ENCODE results near the gene CFD.
A peak's percentile ranks its signal among the peaks of the same experiment; 100 is the strongest.
"Not testable (repeated sequence)": the region's sequence is repeated elsewhere in the genome, so short reads cannot be mapped to it uniquely, and the experiment has no call there.

CFD gene

DNA sequence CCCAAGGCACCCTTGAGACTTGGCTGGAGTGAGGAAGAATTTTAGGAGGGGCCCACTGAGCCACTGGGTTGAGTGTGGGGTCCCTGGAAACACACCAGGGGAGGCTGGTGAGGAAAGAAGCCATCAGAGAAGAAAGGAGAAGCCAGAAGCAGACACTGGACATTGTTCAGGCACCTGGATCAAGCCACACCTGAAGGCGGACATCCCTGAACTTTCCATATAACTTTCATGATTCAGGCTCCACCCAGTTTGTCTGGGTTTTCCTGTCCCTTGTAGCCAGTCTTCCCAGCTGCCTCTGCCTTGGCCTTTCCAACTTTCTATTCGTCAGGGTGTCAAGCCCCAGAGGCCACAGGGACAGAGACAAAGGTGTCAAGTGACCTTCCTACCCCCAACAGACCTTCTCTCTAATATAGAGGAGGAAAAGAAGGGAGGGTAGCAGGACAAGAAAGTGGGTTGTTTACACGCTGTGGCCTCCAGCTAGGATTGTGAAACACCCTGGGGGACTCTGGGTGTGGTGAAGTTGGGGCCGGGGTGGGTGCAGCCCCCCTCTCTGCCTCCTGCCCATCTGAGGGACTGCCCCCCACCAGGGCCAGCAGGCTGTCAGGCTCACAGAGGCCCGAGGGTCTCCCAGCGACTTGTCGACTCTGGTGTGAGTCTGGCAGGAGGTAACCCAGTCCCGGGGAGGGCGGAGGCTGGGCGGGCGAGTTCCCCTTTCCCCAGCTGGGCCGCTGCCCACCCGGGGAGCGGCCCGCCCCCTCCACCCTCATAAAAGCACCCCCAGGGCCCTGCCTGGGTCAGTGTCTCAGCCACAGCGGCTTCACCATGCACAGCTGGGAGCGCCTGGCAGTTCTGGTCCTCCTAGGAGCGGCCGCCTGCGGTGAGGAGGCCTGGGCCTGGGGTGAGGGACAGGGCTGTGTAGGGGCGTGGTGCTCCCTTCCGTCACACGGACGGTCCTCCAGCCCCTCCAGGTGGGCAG, at the start of gene CFD:
TSS of gene CFD (plus strand) at position 797 of the 976 bp plus-strand sequence. CDS start at position 823, 26 bp downstream.
- DNase-seq = no peak

DNA sequence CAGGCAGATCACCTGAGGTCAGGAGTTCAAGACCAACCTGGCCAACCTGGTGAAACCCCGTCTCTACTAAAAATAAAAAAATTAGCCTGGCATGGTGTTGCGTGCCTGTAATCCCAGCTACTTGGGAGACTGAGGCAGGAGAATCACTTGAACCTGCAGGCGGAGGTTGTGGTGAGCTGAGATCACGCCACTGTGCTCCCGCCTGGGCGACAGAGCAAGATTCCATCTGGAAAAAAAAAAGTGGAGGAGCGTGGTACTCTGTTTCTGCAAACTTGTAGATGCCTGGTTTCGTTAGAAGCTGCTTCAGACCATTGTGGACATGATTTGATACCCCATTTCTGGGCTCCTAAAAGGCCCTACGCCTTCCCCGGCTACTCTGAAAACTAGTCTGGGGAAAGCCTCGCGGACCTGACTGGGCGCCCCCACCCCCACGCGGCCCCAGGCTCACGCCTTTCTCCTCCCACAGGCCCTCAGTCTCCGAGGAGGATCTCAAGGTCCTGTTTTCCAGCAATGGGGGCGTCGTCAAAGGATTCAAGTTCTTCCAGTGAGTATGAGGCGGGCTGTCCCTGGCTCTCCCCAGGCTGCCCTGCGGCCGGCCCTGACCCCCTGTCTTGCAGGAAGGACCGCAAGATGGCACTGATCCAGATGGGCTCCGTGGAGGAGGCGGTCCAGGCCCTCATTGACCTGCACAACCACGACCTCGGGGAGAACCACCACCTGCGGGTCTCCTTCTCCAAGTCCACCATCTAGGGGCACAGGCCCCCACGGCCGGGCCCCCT, 49.2 kb upstream of the CFD start:
- peak; percentile 39 for DNase-seq

DNA sequence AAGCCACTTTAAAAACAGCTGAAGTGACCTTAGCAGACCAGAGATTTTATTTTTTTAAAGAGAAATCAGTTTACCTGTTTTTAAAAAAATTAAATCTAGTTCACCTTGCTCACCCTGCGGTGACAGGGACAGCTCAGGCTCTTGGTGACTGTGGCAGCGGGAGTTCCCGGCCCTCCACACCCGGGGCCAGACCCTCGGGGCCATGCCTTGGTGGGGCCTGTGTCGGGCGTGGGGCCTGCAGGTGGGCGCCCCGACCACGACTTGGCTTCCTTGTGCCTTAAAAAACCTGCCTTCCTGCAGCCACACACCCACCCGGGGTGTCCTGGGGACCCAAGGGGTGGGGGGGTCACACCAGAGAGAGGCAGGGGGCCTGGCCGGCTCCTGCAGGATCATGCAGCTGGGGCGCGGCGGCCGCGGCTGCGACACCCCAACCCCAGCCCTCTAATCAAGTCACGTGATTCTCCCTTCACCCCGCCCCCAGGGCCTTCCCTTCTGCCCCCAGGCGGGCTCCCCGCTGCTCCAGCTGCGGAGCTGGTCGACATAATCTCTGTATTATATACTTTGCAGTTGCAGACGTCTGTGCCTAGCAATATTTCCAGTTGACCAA, 48.5 kb upstream of the CFD start:
- DNase-seq = peak; percentile 56

DNA sequence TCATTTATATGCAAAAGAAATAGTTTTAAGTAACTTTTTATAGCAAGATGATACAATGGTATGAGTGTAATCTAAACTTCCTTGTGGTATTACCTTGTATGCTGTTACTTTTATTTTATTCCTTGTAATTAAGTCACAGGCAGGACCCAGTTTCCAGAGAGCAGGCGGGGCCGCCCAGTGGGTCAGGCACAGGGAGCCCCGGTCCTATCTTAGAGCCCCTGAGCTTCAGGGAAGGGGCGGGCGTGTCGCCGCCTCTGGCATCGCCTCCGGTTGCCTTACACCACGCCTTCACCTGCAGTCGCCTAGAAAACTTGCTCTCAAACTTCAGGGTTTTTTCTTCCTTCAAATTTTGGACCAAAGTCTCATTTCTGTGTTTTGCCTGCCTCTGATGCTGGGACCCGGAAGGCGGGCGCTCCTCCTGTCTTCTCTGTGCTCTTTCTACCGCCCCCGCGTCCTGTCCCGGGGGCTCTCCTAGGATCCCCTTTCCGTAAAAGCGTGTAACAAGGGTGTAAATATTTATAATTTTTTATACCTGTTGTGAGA, 47.9 kb upstream of the CFD start:
- peak; percentile 75 for DNase-seq

DNA sequence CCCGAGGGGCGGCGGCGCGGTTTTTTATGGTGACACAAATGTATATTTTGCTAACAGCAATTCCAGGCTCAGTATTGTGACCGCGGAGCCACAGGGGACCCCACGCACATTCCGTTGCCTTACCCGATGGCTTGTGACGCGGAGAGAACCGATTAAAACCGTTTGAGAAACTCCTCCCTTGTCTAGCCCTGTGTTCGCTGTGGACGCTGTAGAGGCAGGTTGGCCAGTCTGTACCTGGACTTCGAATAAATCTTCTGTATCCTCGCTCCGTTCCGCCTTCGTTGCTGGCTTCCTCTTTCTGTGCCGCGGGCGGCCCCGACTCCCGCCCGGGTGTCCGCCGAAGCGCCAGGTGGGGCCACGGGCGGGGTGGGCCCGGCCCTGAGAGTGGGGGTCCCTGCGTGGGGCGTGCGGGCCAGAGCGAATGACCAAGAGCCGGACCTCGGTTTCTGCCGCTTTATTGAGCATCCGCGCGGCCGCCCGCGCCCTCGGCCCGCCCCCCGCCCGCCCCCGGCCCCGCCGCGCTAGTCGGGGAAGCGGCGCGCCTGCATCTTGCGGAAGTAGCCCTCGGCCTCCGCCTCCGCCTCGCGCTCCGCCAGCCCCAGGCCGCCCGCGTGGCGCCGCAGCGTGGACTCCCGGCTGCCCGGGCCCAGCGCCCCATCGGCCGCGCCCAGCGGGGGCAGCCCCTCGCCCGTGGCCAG, 47.3 kb upstream of the CFD start:
- peak; percentile 63 for DNase-seq

DNA sequence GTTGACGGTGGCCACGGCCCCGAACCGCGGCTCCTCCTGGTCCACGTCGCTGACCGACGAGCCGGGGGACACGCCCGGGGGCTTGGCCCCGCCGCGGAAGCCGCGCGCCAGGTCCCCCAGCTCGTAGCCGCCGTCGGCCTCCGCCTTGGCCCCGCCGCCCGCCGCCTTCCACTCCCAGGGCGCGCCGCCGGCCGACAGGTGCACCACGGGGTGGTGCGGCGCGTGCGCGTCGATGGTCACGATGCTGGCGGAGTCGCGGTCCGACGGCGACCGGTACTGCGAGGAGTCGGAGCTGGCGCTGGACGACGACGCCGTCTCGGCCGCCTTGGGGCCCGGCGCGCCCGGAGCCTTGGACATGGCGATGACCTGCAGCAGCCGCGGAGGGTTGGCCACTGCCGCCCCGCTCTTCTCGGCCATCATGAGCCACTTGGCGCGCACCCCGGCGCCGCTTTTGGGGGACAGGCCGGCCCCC, 46.7 kb upstream of the CFD start:
- peak; percentile 48 for DNase-seq

DNA sequence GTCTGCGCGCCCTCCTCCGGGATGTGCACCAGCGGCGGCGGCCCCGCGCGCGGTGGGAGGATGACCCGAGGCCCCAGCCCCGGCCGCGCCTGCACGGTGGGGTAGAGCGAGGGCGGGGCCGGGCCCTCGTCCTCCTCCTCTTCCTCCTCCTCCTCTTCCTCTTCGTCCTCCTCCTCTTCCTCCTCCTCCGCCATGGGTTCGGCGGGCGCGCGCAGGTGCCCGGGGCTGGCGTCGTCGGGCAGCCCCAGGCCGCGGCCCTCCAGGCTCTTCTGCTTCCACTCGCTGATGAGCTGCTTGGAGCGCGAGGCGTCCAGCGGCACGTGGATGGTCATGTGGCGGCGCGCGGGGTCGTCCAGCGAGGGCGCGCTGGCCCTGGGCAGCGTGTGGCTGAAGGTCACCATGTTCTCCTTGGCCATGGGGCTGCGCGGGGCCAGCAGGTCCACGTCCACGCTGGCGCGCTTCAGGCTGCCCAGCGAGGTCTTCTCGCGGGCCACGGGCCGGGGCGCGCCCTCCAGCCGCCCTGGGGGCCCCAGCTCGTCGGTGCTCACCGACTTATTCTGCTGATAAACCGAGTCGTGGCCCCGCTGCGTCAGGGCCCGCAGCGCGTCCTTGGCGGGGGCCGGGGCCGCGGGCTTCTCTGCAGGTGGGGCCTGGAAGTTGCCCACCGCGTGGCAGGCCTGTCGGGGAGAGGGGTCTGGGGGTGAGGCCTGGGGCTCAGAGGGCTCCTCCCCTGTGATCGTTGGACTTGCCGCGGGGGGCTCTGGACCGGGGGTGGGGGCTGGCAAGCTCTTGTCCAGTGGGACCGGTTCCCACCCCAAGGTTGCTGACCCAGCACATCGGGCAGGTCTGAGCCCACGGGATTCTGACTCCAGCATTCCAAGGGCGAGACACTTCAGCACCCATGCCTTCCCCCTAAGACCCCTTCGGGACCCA, 46.0 kb upstream of the CFD start:
- DNase-seq = peak; percentile 37

DNA sequence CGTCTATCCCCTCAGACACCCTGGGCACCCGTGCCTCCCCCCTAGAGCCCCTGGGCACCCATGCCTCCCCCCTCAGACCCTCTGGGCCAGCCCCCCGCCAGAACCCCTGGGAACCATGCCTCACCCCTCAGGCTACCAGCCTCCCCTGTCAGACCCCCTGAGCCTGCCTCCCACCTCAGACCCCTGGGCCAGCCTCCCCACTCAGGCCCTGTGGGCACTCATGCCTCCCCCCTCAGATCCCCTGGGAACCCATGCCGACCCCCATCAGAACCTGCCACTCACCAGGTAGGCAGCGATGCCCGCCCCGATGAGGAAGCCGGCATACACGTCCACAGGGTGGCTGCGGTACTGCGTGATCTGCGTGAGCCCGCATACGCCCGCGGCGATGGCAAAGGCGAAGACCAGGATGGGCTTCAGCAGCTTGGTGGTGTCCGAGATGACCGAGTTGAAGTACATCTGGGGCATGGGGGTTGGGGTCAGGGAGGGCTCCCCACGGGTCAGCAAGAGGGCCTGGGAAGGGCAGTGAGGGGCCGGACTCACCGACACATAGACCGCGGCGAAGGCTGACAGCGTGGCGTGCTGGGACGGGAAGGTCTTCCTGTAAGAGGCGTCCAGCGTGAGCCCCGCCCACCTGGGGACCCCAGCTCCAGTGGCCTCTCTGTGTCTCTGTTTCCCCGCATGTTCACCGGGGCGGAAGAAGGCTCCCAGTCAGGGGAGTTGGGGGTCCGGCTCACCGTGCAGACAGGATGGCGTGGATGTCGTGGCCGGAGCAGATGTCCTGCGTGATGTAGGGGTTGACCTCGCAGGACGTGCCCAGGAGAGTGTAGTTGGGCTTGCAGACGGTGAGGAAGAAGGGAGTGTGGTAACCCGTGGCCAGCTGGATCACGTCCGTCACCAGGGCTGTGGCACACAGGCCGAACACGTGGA, 45.0 kb upstream of the CFD start:
- peak; percentile 76 for DNase-seq

DNA sequence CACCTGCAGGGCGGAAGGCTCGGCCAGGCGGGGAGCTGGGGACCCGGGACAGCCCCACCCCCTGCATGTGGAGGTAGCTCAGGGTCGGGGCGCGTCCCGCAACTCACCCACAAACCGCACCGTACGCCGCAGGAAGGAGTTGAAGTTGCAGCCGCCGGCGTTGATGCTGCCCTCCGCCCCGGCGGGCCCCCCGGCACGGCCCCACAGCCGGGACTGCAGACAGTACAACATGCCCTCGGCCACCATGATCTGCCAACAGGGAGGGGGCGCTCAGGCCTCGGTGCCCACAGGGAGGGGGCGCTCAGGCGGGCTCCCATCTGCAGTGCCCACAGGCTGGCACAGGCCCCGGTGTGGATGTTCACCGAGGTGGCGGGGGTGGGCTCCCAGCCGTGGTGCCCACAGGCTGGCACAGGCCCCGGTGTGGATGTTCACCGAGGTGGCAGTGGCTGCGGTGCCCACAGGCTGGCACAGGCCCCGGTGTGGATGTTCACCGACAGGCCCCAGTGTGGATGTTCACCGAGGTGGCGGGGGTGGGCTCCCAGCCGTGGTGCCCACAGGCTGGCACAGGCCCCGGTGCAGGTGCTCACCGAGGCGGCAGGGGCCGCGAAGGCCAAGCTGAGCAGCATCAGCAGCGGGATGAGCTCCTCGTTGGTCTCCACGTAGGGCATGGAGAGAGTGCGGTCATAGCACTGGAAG, 44.2 kb upstream of the CFD start:
- DNase-seq = no peak

DNA sequence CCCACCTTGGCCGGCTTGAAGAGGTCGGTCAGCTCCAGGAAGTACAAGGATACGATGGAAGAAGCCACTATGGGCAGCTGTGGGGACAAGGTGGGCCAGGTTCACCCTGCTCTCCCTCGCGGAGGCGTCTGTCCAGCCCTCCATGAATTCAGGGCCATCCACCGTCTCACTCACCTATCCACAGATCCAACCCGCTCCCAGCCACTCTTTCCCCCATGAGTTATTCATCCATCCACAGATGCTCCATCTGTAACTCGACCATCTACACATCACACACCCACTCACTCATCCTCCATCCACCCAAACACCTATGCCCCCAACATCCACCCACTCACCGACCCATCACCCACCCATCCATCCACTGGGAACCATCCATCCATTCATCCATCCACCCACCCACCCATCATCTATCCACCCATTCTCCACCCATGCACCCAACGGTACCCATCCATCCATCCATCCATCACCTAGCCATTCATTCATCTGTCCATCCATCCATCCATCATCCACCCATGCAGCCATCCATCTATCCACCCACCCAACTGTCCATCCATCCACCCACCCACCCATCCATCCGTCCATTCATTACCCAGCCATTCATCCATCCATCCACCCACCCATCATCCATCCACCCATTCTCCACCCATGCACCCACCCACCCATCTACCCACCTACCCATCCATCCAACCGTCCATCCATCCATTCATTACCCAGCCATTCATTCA, 43.5 kb upstream of the CFD start:
- peak; percentile 42 for DNase-seq

DNA sequence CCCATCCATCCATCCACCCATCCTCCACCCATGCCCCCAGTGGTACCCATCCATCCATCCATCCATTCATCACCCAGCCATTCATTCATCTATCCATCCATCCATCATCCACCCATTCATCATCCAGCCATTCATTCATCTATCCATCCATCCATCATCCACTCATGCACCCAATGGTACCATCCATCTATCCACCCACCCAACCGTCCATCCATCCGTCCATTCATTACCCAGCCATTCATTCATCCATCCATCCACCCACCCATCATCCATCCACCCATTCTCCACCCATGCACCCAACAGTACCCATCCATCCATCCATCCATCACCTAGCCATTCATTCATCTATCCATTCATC, 43.0 kb upstream of the CFD start:
- DNase-seq = no peak

DNA sequence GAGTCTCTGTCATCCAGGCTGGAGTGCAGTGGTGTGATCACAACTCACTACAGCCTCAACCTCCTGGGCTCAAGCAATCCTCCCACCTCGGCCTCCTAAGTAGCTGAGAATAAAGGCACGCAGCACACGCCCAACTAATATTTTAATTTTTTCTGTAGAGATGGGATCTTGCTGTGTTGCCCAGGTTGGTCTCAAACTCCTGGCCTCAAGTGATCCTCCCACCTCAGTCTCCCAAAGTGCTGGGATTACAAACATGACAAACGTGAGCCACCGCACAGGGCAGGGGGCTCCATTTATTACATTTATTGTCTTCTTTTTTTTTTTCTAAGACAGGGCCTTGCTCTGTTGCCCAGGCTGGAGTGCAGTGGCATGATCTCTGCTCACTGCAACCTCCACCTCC, 39.3 kb upstream of the CFD start:
- not testable (repeated sequence) for DNase-seq

DNA sequence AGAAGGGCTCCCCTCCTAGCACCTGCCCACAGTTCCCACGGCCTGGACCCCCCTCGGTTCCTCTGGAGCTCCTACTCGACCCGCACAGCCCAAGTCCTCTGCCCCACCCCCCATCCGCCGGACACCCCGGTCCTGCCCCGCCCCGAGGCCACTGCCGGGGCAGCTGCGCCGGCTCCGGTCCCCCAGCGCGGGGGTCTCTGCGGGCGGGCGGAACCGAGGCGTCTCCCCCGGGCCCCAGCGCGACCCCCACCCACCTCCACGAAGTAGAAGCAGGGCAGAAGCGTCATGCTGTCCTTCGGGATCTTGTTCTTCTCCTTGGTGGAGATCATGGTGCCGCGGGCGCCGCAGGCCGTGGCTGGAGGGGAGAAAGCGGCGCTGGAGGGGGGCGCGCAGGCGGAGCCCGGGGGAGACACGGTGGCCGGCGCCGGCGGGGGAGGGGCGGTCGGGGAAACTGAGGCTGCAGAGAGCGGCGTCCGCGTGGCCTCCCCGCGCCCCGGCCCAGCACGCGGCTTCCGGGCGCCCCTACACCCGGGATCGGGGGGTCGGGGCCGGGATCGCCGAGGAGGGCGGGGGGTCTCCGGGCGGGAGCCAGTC, 38.1 kb upstream of the CFD start:
- peak; percentile 74 for DNase-seq

DNA sequence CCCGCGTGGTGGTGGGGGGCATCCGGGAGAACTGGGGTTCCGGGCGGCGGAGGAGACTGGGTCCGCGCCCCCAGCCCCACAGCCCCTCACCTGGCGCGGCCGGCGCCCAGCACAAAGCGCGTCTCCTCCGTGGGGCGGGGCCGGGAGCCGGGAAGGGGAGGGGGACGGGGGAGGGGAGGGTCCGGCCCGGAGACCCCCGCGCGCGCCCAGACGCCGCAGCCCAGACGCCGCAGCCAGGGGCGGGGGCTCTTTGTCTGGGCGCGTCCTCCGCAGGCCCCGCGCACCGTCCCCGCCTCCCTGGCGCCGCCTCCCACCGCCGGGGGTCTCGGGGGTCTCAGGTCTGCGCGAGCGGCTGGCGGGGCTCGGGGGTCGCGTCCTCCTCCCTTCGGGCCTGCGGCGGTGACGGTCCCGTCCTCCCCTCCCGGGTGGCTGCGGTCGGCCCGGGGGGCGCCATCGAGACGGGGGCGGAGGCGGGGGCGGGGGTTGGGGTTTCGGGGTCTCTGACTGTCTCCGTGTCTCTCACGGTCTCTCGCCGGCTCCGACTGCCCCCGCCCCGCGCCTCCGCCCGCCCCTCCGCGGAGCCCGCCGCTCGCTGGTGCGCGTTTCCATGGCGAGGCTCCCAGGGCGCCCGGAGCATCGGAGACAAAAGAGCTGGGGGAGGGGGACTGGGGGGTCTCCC, 37.5 kb upstream of the CFD start, which contains the start of gene PLPPR3:
TSS of gene PLPPR3 (minus strand) at position 131 of the 679 bp plus-strand sequence. CDS start 396 bp downstream, outside the sequence.
- DNase-seq = peak; percentile 38

DNA sequence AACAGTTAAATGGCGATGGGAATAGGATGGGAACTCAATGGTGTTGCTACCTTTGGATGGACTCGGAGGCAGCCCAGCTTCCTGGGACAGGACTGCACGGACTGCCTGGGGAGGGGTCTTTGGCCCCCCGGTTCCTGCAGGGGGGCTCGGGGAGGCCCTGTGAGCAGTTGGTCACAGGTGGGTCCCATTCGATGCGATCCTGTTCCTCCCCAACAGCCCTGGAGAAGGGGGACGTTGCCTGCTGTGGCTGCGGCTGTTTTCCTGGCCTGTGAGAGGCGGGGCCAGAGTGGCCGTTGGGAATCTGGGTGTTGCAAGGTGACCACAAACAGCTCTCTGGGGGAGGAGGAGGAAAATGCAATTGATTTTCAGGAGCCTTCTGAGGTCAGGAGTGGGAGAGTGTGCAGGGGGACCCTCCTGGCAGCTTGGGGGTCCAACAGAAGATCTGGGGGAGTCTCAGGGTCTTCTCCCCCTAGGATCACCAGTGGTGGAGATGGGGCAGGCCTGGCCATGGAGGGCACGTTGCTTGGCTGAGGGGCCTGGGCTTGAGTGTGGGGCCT, 35.8 kb upstream of the CFD start:
- DNase-seq = peak; percentile 51

DNA sequence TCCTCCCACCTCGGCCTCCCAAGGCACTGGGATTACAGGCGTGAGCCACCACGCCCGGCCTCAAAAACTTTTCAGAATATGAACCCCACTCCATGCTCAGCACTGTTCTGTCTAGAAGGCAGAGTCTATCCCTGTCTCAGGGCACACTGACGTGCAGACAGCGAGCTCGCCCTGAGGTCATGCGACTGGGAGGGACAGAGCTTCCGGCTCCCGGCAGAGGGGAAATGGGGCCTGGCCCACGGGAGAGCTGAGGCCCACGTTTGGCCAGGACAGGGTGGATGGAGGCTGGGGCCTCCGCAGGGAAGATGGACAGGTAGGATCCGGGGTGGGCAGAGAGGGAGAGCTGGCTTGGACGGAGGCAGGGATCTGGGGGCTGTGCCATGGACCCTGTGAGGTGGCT, 34.6 kb upstream of the CFD start:
- DNase-seq = no peak

Measured in 8988T (cell line).